Measurements from ENCODE around the gene PEX14. TPM values are rescaled to one million over a fixed set of nuclear protein-coding genes. Genes with fewer than 3 reads are reported as not detected.

Gene PEX14
- polyA plus RNA-seq, 1 donor (not counting 4 experiments of a cell fraction or from before 2014, with no cell fraction given): 8.4 TPM

DNA sequence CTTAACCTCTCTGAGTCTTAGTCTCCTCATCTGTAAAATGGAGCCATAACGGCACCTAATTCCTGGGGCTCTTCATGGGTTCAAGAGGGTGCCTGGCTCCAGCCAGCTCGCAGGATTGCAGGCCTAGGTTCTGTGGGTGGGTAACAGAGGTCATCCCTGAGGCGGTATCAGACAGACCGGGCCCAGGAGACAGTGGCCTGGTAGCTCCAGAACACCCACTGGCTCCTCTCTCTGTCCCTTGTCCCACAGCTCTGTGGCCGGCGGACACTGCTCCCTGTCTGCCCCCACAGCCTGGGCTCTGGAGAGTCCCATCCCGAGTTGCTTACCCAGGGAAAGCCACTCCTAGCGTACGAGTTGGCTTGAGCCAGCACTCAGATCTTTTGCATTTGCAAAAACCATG is 150.3 kb downstream of the PEX14 start:
- H3K4me1 ChIP-seq (ENCODE audit: control insufficient read depth, extremely low read depth, insufficient read depth, low read length): peaks cover 2% of the 10 kb centered on the region
- dilution Hi-C loops (cut with MboI; ENCODE audit: extremely low pct_ligation_motif_present, low sequenced_read_pairs): no loop called here
- no peak overlapping the region for H3K4me2 ChIP-seq (ENCODE audit: control insufficient read depth, extremely low read depth, insufficient read depth, low read depth, low read length)
- no peak overlapping the region for H2AFZ ChIP-seq (ENCODE audit: control insufficient read depth, low read length)
- no peak overlapping the region for H3K9ac ChIP-seq (ENCODE audit: control insufficient read depth, extremely low read depth, insufficient read depth, low read length)
- FAIRE-seq: no peak
- no peak for DNase-seq (ENCODE audit: low read depth, low spot score)
- no peaks in the 10 kb centered on the region for H3K9me1 ChIP-seq (ENCODE audit: control insufficient read depth, extremely low read depth, insufficient read depth, low read length)
- peaks cover 5 to 8% of the 10 kb centered on the region in 2 experiments for H3K36me3 ChIP-seq (ENCODE audit: control insufficient read depth in 2 of 2, extremely low read depth in 1 of 2, insufficient read depth in 2 of 2, low read length in 2 of 2)
- no peaks in the 10 kb centered on the region for H3K79me2 ChIP-seq (ENCODE audit: control insufficient read depth, insufficient read depth, low read length)
- H3K9me3 ChIP-seq (ENCODE audit: control insufficient read depth, low read depth, low read length): no peaks in the 10 kb centered on the region
- H3K27ac ChIP-seq (ENCODE audit: control insufficient read depth, insufficient read depth, low read length): no peak overlapping the region
- H4K20me1 ChIP-seq (ENCODE audit: control insufficient read depth, extremely low read depth, insufficient read depth, low read length): no peaks in the 10 kb centered on the region
- TF ChIP-seq EZH2 (IDR thresholded peaks at IDR 0.05; ENCODE audit: low read length) (no peak), CTCF (optimal IDR thresholded peaks at IDR 0.05 in 1 of 3, IDR thresholded peaks at IDR 0.05 in 1 of 3, conservative IDR thresholded peaks at IDR 0.05 in 1 of 3; ENCODE audit: extremely low read depth in 1 of 3, insufficient read depth in 2 of 3, low read length in 3 of 3) (no peak)
- H3K4me3 ChIP-seq (ENCODE audit: control insufficient read depth in 2 of 3, extremely low read depth in 1 of 3, insufficient read depth in 2 of 3, low read depth in 1 of 3, low read length in 3 of 3): no peak overlapping the region
- no peaks in the 10 kb centered on the region for H3K27me3 ChIP-seq (ENCODE audit: control insufficient read depth, extremely low read depth, insufficient read depth, low read length)

DNA sequence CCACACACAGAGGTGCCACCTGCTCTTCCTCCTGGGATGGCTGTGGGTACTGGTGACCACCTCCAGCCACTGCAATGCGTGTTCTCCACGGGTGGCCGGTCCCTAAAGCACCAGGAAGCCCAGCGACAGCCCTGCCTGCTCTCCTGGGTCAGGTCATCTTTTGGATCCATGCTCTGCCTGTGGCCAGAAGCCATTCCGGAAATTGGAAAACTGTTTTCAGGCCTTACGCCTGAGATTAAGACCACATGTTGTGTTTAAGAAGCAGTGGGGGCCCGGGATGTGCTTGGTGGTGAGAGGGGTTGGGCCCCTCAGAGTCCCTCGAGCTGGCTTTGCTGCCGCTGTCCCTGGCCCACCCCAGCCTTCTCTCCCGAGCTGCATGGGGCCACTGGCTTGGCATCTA is 150.8 kb downstream of the PEX14 start:
- Histone ChIP-seq H4K20me1 (ENCODE audit: control insufficient read depth, extremely low read depth, insufficient read depth, low read length) (no peaks in the 10 kb centered on the region), H3K4me1 (ENCODE audit: control insufficient read depth, extremely low read depth, insufficient read depth, low read length) (peaks cover 2% of the 10 kb centered on the region), H2AFZ (ENCODE audit: control insufficient read depth, low read length) (no peak overlapping the region), H3K79me2 (ENCODE audit: control insufficient read depth, insufficient read depth, low read length) (no peaks in the 10 kb centered on the region), H3K4me3 (ENCODE audit: control insufficient read depth in 2 of 3, extremely low read depth in 1 of 3, insufficient read depth in 2 of 3, low read depth in 1 of 3, low read length in 3 of 3) (no peak overlapping the region), H3K9ac (ENCODE audit: control insufficient read depth, extremely low read depth, insufficient read depth, low read length) (no peak overlapping the region), H3K9me3 (ENCODE audit: control insufficient read depth, low read depth, low read length) (no peaks in the 10 kb centered on the region), H3K36me3 (ENCODE audit: control insufficient read depth in 2 of 2, extremely low read depth in 1 of 2, insufficient read depth in 2 of 2, low read length in 2 of 2) (peaks cover 5 to 8% of the 10 kb centered on the region in 2 experiments), H3K4me2 (ENCODE audit: control insufficient read depth, extremely low read depth, insufficient read depth, low read depth, low read length) (no peak overlapping the region), H3K27ac (ENCODE audit: control insufficient read depth, insufficient read depth, low read length) (no peak overlapping the region), H3K27me3 (ENCODE audit: control insufficient read depth, extremely low read depth, insufficient read depth, low read length) (no peaks in the 10 kb centered on the region), H3K9me1 (ENCODE audit: control insufficient read depth, extremely low read depth, insufficient read depth, low read length) (no peaks in the 10 kb centered on the region)
- dilution Hi-C loops (cut with MboI; ENCODE audit: extremely low pct_ligation_motif_present, low sequenced_read_pairs): no loop called here
- DNase-seq (ENCODE audit: low read depth, low spot score) (no peak), FAIRE-seq (no peak)
- no peak for TF ChIP-seq EZH2 (IDR thresholded peaks at IDR 0.05; ENCODE audit: low read length)
- no peak for TF ChIP-seq CTCF (optimal IDR thresholded peaks at IDR 0.05 in 1 of 3, IDR thresholded peaks at IDR 0.05 in 1 of 3, conservative IDR thresholded peaks at IDR 0.05 in 1 of 3; ENCODE audit: extremely low read depth in 1 of 3, insufficient read depth in 2 of 3, low read length in 3 of 3)

Measured in keratinocyte (primary cell).